Large intestine (tissue), 3 donors: ENCODE results near the gene PTPRN2. TPM values are rescaled to one million over a fixed set of nuclear protein-coding genes. Genes with fewer than 3 reads are reported as not detected.
"Not testable (repeated sequence)": the region's sequence is repeated elsewhere in the genome, so short reads cannot be mapped to it uniquely, and the experiment has no call there.

Experiments
- DNase-seq, 2 donors: peaks; one replicate each; pipeline versions ENCODE4 v3.0.0 to v3.0.0-alpha.2; 2013
- H3K27ac ChIP-seq: one replicate; pipeline ENCODE4 v1.5.1; 2013; ENCODE audit warnings: low read length
- H3K27me3 ChIP-seq: 2 replicates; pipeline ENCODE4 v1.6.1; 2013; ENCODE audit warnings: low read length; ENCODE audit not compliant: control insufficient read depth, insufficient read depth
- H3K36me3 ChIP-seq: 2 replicates; pipeline ENCODE4 v1.6.1; 2013; ENCODE audit warnings: low read length; ENCODE audit not compliant: control insufficient read depth, insufficient read depth
- H3K4me1 ChIP-seq: one replicate; pipeline ENCODE4 v1.6.1; 2013; ENCODE audit warnings: low read length; ENCODE audit not compliant: control insufficient read depth, insufficient read depth
- H3K4me3 ChIP-seq: one replicate; pipeline ENCODE4 v1.5.1; 2013; ENCODE audit warnings: low read length
- H3K9me3 ChIP-seq: one replicate; pipeline ENCODE4 v1.6.1; 2013; ENCODE audit warnings: mild to moderate bottlenecking, low read depth, low read length, moderate library complexity; ENCODE audit not compliant: control insufficient read depth
- WGBS: methylation state at CpG from one replicate; pipeline ENCODE4 v1.1.5; 2013; ENCODE audit warnings: low lambda C conversion rate; ENCODE audit not compliant: insufficient coverage; 5-methylcytosine and 5-hydroxymethylcytosine counted together
- polyA plus RNA-seq: library from polyadenylated mRNA; unstranded; fragments of 120-200 nt; gene quantifications from one replicate; pipeline ENCODE4 v1.2.1, GENCODE V29; 2013

Gene PTPRN2
- polyA plus RNA-seq, 1 donor: 13.4 TPM

GRCh38 chr7:158302274-158303070 lies 285.2 kb downstream of the PTPRN2 start:
- 85% methylated on average over 2 of the region's 14 CpGs for WGBS
- no peak overlapping the region for H3K4me3 ChIP-seq
- H3K27ac ChIP-seq: no peak overlapping the region
- H3K4me1 ChIP-seq: no peaks in the 10 kb centered on the region
- H3K9me3 ChIP-seq: peaks cover 4% of the 10 kb centered on the region
- no peak for DNase-seq
- H3K36me3 ChIP-seq: no peaks in the 10 kb centered on the region
- no peaks in the 10 kb centered on the region for H3K27me3 ChIP-seq

GRCh38 chr7:158301207-158301606 lies 286.4 kb downstream of the PTPRN2 start:
- Histone ChIP-seq H3K27ac (no peak overlapping the region), H3K4me3 (no peak overlapping the region), H3K9me3 (peaks cover 7% of the 10 kb centered on the region), H3K4me1 (no peaks in the 10 kb centered on the region), H3K36me3 (no peaks in the 10 kb centered on the region), H3K27me3 (no peaks in the 10 kb centered on the region)
- no CpG with 5 or more reads among the region's 10 CpGs for WGBS
- no peak for DNase-seq

- no peaks in the 10 kb centered on the region for H3K4me1 ChIP-seq
- H3K9me3 ChIP-seq: peaks cover 11% of the 10 kb centered on the region
- no CpG with 5 or more reads among the region's 16 CpGs for WGBS
- H3K27me3 ChIP-seq: no peaks in the 10 kb centered on the region
- no peak for DNase-seq
- H3K36me3 ChIP-seq: no peaks in the 10 kb centered on the region
- no peak overlapping the region for H3K27ac ChIP-seq
- no peak overlapping the region for H3K4me3 ChIP-seq
These were observed 287.2 kb downstream of the PTPRN2 start for GRCh38 chr7:158300427-158300826.

- H3K36me3 ChIP-seq: no peaks in the 10 kb centered on the region
- no peaks in the 10 kb centered on the region for H3K4me1 ChIP-seq
- H3K27ac ChIP-seq: no peak overlapping the region
- WGBS: no CpG with 5 or more reads among the region's 4 CpGs
- H3K4me3 ChIP-seq: no peak overlapping the region
- H3K27me3 ChIP-seq: no peaks in the 10 kb centered on the region
- peaks cover 18% of the 10 kb centered on the region for H3K9me3 ChIP-seq
- no peak for DNase-seq
These were observed 288.0 kb downstream of the PTPRN2 start for GRCh38 chr7:158299607-158300006.

- DNase-seq: no peak
- H3K4me3 ChIP-seq: no peak overlapping the region
- no peaks in the 10 kb centered on the region for H3K27me3 ChIP-seq
- H3K36me3 ChIP-seq: no peaks in the 10 kb centered on the region
- no peak overlapping the region for H3K27ac ChIP-seq
- H3K9me3 ChIP-seq: peaks cover 18% of the 10 kb centered on the region
- H3K4me1 ChIP-seq: no peaks in the 10 kb centered on the region
- WGBS: no CpG with 5 or more reads among the region's 7 CpGs
These were observed 290.9 kb downstream of the PTPRN2 start for GRCh38 chr7:158296798-158297104.

- no peaks in the 10 kb centered on the region for H3K27me3 ChIP-seq
- H3K36me3 ChIP-seq: no peaks in the 10 kb centered on the region
- H3K9me3 ChIP-seq: peaks cover 18% of the 10 kb centered on the region
- DNase-seq: no peak
- no peak overlapping the region for H3K4me3 ChIP-seq
- H3K27ac ChIP-seq: no peak overlapping the region
- no peaks in the 10 kb centered on the region for H3K4me1 ChIP-seq
- WGBS: no CpG with 5 or more reads among the region's 16 CpGs
These were observed 291.4 kb downstream of the PTPRN2 start for GRCh38 chr7:158295966-158296797.

- peaks cover 22% of the 10 kb centered on the region for H3K9me3 ChIP-seq
- H3K27ac ChIP-seq, H3K4me3 ChIP-seq, H3K27me3 ChIP-seq, DNase-seq, H3K36me3 ChIP-seq, H3K4me1 ChIP-seq: not testable (repeated sequence)
- WGBS: 100% methylated on average over 1 of the region's 29 CpGs
These were observed 293.0 kb downstream of the PTPRN2 start for GRCh38 chr7:158294468-158295215.

- DNase-seq: no peak
- Histone ChIP-seq H3K4me3 (no peak overlapping the region), H3K9me3 (peaks cover 23% of the 10 kb centered on the region), H3K27me3 (no peaks in the 10 kb centered on the region), H3K36me3 (no peaks in the 10 kb centered on the region), H3K4me1 (no peaks in the 10 kb centered on the region), H3K27ac (no peak overlapping the region)
- WGBS: no CpG with 5 or more reads among the region's 5 CpGs
These were observed 294.7 kb downstream of the PTPRN2 start for GRCh38 chr7:158292948-158293347.

GRCh38 chr7:158291998-158292397 lies 295.6 kb downstream of the PTPRN2 start:
- 57% methylated on average over 1 of the region's 4 CpGs for WGBS
- H3K36me3 ChIP-seq: no peaks in the 10 kb centered on the region
- H3K27ac ChIP-seq: no peak overlapping the region

GRCh38 chr7:158289761-158290523 lies 297.7 kb downstream of the PTPRN2 start:
- WGBS: no CpG with 5 or more reads among the region's 5 CpGs
- Histone ChIP-seq H3K36me3 (no peaks in the 10 kb centered on the region), H3K27me3 (no peaks in the 10 kb centered on the region), H3K4me1 (no peaks in the 10 kb centered on the region), H3K4me3 (no peak overlapping the region), H3K9me3 (peaks cover 17% of the 10 kb centered on the region), H3K27ac (no peak overlapping the region)
- no peak for DNase-seq

More at GRCh38 chr7:158291998-158292397, 295.6 kb downstream of the PTPRN2 start:
- DNase-seq: no peak
- H3K4me3 ChIP-seq: no peak overlapping the region
- H3K27me3 ChIP-seq: no peaks in the 10 kb centered on the region
- peaks cover 23% of the 10 kb centered on the region for H3K9me3 ChIP-seq
- no peaks in the 10 kb centered on the region for H3K4me1 ChIP-seq
